BE2C (cell line): ENCODE results near the gene DNAH3.
"Not testable (repeated sequence)": the region's sequence is repeated elsewhere in the genome, so short reads cannot be mapped to it uniquely, and the experiment has no call there.

ENCODE experiments used
- DNase-seq: peaks from one replicate; pipeline ENCODE4 v3.0.0-alpha.2; 2020
- H3K27me3 ChIP-seq: fragments of 250-450 bp; sonication (Bioruptor Pico); 2 replicates; pipeline ENCODE4 v1.5.1; 2020; ENCODE audit warnings: mild to moderate bottlenecking
- H3K36me3 ChIP-seq: fragments of 250-450 bp; sonication (Bioruptor Pico); 2 replicates; pipeline ENCODE4 v1.5.1; 2020; ENCODE audit warnings: mild to moderate bottlenecking
- H3K4me1 ChIP-seq: fragments of 250-450 bp; sonication (Bioruptor Pico); 2 replicates; pipeline ENCODE4 v1.5.1; 2020
- H3K4me3 ChIP-seq: 2 replicates; pipeline ENCODE4 v1.5.1; 2011; ENCODE audit warnings: low read depth, low read length
- H3K9me3 ChIP-seq: fragments of 250-450 bp; sonication (Bioruptor Pico); 2 replicates; pipeline ENCODE4 v1.5.1; 2020
- TF ChIP-seq, protein P1 (sequence below): IDR thresholded peaks from 2 replicates; pipeline ENCODE4 v1.5.1; 2012; ENCODE audit warnings: mild to moderate bottlenecking, low read depth, low read length

Gene DNAH3

DNA sequence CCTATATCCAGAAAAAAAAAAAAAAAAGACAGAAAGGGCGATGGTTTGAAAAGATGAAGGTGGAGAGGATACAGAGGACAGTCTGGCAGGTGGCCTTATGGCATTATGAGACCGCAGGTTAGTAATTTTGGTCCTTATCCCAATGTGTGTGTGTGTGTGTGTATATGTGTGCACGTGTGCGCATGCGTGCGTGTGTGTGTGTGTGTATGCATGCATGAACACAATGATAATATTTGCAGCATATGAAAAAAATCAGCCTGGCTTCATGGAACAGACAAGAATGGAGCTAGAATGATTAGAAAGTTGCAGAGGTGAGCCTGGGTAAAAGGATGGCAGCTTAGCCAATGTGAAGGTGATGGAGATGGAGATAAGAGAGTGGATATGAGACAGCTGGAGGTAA lies 166.6 kb downstream of the DNAH3 start:
- Histone ChIP-seq H3K36me3 (no peaks in the 10 kb centered on the region), H3K27me3 (no peaks in the 10 kb centered on the region), H3K4me3 (no peak overlapping the region), H3K4me1 (no peaks in the 10 kb centered on the region), H3K9me3 (no peaks in the 10 kb centered on the region)
- DNase-seq, result no peak
- TF ChIP-seq, protein P1, sequence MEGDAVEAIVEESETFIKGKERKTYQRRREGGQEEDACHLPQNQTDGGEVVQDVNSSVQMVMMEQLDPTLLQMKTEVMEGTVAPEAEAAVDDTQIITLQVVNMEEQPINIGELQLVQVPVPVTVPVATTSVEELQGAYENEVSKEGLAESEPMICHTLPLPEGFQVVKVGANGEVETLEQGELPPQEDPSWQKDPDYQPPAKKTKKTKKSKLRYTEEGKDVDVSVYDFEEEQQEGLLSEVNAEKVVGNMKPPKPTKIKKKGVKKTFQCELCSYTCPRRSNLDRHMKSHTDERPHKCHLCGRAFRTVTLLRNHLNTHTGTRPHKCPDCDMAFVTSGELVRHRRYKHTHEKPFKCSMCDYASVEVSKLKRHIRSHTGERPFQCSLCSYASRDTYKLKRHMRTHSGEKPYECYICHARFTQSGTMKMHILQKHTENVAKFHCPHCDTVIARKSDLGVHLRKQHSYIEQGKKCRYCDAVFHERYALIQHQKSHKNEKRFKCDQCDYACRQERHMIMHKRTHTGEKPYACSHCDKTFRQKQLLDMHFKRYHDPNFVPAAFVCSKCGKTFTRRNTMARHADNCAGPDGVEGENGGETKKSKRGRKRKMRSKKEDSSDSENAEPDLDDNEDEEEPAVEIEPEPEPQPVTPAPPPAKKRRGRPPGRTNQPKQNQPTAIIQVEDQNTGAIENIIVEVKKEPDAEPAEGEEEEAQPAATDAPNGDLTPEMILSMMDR, result no peak

DNA sequence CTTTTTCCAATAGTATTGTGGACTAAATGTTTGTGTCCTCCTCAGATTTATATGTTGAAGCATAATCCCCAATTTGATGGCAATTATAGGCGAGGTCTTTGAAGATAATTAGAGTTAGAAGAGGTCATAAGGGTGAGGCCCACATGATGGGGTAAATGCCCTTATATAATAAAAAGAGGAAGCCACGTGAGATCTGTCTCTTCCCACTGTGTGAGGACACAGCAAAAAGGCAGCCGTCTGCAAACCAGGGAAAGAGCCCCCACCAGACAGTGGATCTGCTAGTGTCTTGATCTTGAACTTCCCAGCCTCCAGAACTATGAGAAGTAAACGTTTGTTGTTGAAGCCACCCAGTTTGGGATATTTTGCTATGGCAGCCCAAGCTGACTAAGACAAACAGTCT lies 174.1 kb downstream of the DNAH3 start:
- no peaks in the 10 kb centered on the region for H3K9me3 ChIP-seq
- TF ChIP-seq, protein P1, result no peak
- H3K27me3 ChIP-seq, result no peaks in the 10 kb centered on the region
- H3K36me3 ChIP-seq, result no peaks in the 10 kb centered on the region
- no peaks in the 10 kb centered on the region for H3K4me1 ChIP-seq
- H3K4me3 ChIP-seq, result no peak overlapping the region
- no peak for DNase-seq

DNA sequence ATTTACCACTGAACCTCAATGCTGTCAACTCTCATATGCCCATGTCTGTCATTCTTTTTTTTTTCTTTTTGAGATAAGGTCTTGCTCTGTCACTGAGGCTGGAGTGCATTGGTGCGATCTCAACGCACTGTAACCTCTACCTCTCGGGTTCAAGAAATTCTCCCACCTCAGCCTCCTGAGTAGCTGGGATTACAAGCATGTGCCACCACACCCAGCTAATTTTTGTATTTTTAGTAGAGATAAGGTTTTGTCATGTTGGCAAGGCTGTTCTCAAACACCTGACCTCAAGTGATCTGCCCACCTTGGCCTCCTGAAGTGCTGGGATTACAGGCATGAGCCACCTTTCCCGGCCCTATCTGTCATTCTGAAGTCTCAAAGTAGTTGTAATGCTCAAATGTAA lies 177.4 kb downstream of the DNAH3 start:
- not testable (repeated sequence) for H3K36me3 ChIP-seq, H3K9me3 ChIP-seq, H3K4me1 ChIP-seq, H3K4me3 ChIP-seq, H3K27me3 ChIP-seq, DNase-seq

GRCh38 chr16:20971401-20971800 lies 179.2 kb downstream of the DNAH3 start:
- H3K4me1 ChIP-seq, result no peaks in the 10 kb centered on the region
- H3K27me3 ChIP-seq, result no peaks in the 10 kb centered on the region
- H3K4me3 ChIP-seq, result no peak overlapping the region
- DNase-seq, result no peak
- no peaks in the 10 kb centered on the region for H3K36me3 ChIP-seq
- H3K9me3 ChIP-seq, result no peaks in the 10 kb centered on the region
- TF ChIP-seq, protein P1, result no peak

DNA sequence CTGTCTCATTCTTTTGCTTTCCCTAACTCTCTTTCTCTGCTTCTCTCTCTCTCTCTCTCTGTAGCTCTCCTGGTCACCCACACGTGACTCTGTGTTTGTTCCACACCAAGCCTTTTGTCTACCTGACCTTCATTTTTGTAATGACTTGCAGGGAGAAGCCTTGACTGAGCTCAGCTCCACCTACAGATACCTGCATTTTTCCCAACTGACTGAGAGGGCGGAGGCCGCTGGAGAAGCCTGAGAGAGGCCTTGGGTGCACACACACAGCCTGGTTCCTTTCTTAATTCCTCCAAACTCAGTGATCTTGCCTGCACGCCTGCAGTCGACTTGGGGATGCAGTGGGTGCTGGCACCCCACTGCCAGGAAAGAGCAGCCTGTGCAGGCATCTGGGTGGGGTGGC lies 181.3 kb downstream of the DNAH3 start:
- Histone ChIP-seq H3K9me3 (no peaks in the 10 kb centered on the region), H3K36me3 (no peaks in the 10 kb centered on the region), H3K4me3 (no peak overlapping the region), H3K27me3 (no peaks in the 10 kb centered on the region), H3K4me1 (no peaks in the 10 kb centered on the region)
- DNase-seq, result no peak
- TF ChIP-seq, protein P1, result no peak

DNA sequence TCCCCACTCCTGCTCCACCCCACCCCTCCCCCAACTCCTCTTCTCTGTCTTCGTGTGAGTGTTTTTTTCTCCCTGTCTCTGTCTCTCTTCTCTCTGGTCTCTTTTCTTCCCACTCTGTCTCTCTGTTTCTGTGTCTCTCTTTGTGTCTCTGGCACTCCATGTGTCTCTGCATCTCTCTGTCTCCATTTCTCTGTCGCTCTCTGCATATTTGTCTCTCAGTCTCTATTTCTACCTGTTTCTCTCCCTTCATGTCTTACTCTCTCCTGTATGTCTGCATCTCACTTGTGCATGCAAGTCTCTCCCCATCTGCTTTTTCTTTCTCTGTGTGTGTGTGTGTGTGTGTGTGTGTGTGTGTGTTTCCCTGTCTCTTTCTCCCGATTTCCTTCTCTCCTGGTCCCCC lies 181.9 kb downstream of the DNAH3 start:
- H3K4me1 ChIP-seq, result no peaks in the 10 kb centered on the region
- TF ChIP-seq, protein P1, result no peak
- no peak overlapping the region for H3K4me3 ChIP-seq
- no peaks in the 10 kb centered on the region for H3K27me3 ChIP-seq
- no peaks in the 10 kb centered on the region; the same call in 1 of the 2 replicates for H3K9me3 ChIP-seq
- DNase-seq, result no peak
- no peaks in the 10 kb centered on the region for H3K36me3 ChIP-seq

DNA sequence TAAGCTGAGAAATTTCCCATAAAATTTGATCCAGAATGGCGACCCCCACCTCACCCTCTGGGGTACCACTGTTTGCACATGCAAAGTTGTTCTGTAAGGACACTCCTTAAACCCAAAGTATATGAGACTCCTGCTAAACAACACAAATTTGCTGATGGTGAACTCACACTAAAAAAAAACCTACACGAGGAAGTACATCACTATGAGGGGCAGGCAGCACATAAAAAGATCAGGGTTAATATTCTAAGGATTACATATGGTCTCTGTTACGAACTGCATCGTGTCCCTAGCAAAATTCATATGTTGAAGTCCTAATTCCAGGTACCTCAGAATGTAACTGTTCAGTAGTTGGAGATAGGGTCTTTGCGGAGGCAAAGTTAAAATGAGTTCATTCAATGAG lies 189.7 kb downstream of the DNAH3 start:
- H3K36me3 ChIP-seq, result no peaks in the 10 kb centered on the region
- no peaks in the 10 kb centered on the region; the same call in 1 of the 2 replicates for H3K9me3 ChIP-seq
- no peaks in the 10 kb centered on the region for H3K4me1 ChIP-seq
- TF ChIP-seq, protein P1, result no peak
- no peaks in the 10 kb centered on the region for H3K27me3 ChIP-seq
- H3K4me3 ChIP-seq, result no peak overlapping the region
- no peak for DNase-seq
